Retinal pigment epithelial cell (primary cell): Measurements from ENCODE around the gene RDM1.
A peak's percentile ranks its signal among the peaks of the same experiment; 100 is the strongest.

ENCODE experiments used
- DNase-seq: peaks from one replicate; pipeline ENCODE4 v3.0.0-alpha.2; 2010; ENCODE audit warnings: low read depth
- H3K4me3 ChIP-seq: 2 replicates; pipeline ENCODE4 v1.5.1; 2011; ENCODE audit warnings: mild to moderate bottlenecking, low read length, control low read depth, moderate library complexity
- TF ChIP-seq, protein P1 (sequence below): conservative IDR thresholded peaks from 2 replicates; pipeline ENCODE4 v1.5.1; 2011; ENCODE audit warnings: low read depth, low read length, control low read depth, inconsistent platforms

RDM1 gene

GRCh38 chr17:35934760-35935159 is 4.2 kb upstream of the RDM1 start:
- TF ChIP-seq, protein P1, sequence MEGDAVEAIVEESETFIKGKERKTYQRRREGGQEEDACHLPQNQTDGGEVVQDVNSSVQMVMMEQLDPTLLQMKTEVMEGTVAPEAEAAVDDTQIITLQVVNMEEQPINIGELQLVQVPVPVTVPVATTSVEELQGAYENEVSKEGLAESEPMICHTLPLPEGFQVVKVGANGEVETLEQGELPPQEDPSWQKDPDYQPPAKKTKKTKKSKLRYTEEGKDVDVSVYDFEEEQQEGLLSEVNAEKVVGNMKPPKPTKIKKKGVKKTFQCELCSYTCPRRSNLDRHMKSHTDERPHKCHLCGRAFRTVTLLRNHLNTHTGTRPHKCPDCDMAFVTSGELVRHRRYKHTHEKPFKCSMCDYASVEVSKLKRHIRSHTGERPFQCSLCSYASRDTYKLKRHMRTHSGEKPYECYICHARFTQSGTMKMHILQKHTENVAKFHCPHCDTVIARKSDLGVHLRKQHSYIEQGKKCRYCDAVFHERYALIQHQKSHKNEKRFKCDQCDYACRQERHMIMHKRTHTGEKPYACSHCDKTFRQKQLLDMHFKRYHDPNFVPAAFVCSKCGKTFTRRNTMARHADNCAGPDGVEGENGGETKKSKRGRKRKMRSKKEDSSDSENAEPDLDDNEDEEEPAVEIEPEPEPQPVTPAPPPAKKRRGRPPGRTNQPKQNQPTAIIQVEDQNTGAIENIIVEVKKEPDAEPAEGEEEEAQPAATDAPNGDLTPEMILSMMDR, result no peak
- DNase-seq, result no peak
- no peak overlapping the region for H3K4me3 ChIP-seq

DNA sequence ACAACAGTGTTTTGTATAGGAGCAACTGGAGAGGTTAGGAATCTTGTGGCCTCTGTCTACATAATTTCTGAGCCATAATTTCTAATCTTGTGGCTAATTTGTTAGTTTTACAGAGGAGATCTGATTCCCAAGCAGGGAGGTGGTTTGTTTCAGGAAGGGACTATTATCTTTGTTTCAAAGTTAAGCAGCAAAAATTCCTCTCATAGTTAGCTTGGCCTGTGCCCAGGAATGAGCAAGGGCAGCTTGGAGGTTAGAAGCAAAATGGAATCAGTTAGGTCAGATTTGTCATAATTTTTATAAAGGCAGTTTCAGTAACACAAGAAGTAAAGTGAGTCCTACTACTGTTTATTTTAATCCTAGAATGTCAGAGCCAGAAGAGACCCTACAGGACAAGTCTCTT is 2.0 kb upstream of the RDM1 start:
- H3K4me3 ChIP-seq, result no peak overlapping the region
- DNase-seq, result no peak
- TF ChIP-seq, protein P1, result no peak

DNA sequence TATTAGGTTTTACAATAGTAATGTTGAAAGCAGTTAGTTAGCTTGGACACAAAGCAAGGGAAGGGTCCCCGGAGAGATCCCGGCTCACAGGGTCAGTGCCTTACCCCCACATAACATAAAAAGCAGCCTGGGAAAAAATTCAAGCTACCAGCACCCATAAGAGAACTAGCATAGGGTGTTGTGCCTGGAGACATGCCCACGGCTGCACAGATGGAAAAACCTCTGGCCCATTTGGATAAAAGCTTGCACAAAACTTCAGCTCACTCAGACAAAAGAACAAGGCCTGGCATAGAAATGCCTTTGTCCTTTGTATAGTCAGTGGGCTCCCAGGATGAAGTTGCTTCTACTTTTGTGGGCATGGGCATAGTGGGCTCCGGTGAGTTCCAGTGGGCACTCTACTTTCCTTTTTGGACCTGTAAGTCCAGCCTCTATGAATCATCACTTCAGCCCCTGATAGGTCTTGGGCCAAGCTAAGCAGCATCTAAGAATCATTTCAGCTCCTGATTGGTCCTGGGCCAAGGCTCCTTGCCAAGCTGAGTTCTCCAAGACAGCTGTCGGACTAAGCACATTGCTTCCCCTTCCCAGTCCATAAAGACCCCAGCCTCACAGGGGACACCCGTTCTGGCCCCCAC is 1.3 kb upstream of the RDM1 start:
- no peak overlapping the region for H3K4me3 ChIP-seq
- DNase-seq, result no peak
- TF ChIP-seq, protein P1, result no peak

DNA sequence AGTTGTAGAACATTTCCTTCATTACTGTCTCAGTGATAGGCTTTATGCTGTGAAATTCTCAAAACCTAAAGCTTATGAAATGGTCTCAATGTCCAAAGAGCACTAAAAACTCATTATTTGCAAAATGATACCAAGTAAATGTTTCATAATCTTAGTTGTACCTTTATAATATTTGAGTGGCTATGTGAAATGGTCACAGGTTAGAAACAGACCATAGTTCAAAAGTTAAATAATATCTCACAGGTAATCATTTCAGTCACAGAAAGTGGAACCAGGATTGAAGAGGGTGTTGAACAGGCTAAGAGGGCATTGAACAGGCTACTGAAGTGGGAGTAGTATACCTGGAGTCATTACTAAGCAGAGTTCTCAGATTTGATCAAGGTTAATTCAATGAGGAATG is 2.9 kb downstream of the RDM1 start:
- H3K4me3 ChIP-seq, result no peak overlapping the region
- DNase-seq, result no peak
- TF ChIP-seq, protein P1, result no peak

DNA sequence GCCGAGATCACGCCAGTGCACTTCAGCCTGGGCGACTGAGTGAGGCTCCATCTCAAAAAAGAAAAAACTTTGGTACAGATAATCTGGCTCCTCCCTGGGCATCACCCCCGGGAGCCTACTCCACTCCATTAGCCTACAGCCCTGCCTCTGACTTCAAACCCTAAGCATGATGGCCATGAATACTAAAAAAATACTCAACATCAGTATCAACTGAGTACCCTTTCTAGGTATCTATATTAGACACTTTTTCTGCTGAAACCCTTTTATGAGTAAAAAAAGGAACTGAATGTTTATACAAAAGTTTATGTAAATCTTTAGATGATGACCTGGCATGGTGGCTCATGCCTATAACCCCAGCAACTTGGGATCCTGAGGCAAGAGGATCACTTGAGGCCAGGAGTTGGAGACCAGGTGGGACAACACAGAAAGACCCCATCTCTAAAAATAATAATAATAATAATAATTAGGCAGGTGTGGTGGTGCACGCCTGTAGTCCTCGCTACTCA is 6.9 kb downstream of the RDM1 start:
- TF ChIP-seq, protein P1, result no peak
- DNase-seq, result no peak
- no peak overlapping the region for H3K4me3 ChIP-seq

GRCh38 chr17:35920229-35920628 is 10.3 kb downstream of the RDM1 start:
- no peak for DNase-seq
- TF ChIP-seq, protein P1, result no peak
- H3K4me3 ChIP-seq, result no peak overlapping the region

- no peak overlapping the region for H3K4me3 ChIP-seq
- TF ChIP-seq, protein P1, result no peak
- peak; percentile 38 for DNase-seq
Measured at GRCh38 chr17:35918665-35919064, 11.9 kb downstream of the RDM1 start.
